Hematopoietic multipotent progenitor cell treated with erythropoietin and hydrocortisone succinate and interleukin-3 and kit ligand, for 15 days (in vitro differentiated cells): ENCODE measurements around the gene MXRA8.
"Not testable (repeated sequence)": the region's sequence is repeated elsewhere in the genome, so short reads cannot be mapped to it uniquely, and the experiment has no call there.

Source experiments
- DNase-seq: peaks from one replicate; pipeline ENCODE4 v3.0.0-alpha.2; 2015; ENCODE audit warnings: low spot score

MXRA8 gene

GRCh38 chr1:1320666-1321448 lies 37.5 kb downstream of the MXRA8 start:
- no peak for DNase-seq

DNA sequence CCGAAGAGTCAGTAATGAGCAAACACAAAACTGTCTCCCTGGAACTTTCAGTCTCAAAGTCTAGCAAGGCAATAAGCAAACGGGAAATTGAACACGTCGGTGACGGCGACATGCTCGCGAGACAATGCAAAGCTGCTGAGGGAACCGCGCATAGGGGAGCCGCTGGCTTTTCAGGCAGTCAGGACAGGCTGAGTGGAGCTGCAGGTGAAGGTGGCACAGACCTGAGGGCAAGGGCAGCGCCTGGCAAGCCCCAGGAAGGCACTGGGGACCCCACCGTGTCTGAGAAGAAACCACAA lies 38.8 kb downstream of the MXRA8 start:
- DNase-seq: no peak

- DNase-seq: no peak
Observed at GRCh38 chr1:1318777-1319645, 39.3 kb downstream of the MXRA8 start.

DNA sequence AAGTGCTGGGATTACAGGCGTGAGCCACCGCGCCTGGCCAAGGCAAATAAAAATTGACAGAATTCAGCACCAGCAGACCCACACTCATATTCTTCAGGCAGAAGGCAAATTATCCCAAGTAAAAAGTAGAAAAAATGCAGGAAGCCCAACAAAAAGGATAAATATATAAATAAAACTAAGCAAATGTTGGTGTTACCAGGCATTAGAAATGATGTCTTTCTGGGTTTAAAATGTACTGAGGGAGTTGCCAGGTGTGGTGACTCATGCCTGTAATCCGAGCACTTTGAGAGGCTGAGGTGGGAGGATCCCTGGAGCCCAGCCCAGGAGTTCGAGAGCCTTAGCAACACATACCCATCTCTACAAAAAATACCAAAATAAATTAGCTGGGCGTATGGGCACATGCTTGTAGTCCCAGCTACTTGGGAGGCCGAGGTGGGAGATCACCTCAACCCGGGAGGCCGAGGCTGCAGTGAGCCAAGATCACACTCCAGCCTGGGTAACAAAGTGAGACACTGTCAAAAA lies 40.2 kb downstream of the MXRA8 start:
- DNase-seq: peak; percentile 70

- no peak for DNase-seq
Observed at GRCh38 chr1:1317420-1317819, 40.9 kb downstream of the MXRA8 start.

GRCh38 chr1:1316199-1316598 lies 42.2 kb downstream of the MXRA8 start:
- not testable (repeated sequence) for DNase-seq

GRCh38 chr1:1315435-1315954 lies 42.9 kb downstream of the MXRA8 start:
- no peak for DNase-seq

DNA sequence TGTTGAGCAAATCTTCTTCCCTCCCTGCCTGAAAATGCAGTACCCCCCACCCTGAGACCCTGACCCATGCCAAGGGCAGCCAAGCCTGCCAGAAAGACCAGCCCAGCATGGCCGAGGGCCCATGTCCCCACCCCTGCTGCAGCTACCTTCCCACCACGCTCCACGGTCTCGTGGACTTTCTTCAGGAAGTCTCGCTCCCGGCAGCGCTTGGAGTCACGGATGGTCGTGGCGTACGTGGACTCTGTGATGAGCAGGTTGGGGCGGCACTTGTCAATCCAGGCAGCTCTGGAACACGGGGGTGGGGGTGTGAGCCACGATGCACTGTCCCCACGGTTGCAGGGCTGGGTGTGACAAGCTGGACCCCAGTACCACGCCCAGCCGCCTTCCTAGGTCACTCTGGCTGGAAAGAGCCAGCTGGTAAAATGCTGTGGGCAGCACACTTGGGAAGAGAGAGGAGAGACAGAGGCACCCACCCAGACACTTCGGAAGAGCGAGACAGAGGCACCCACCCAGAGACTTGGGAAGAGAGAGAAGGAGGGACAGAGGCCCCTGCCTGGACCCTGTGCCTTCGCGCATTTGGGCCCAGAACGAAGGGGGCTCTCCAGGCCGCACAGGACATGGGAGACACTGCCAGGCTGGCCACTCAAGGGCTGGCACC lies 43.5 kb downstream of the MXRA8 start:
- no peak for DNase-seq

- no peak for DNase-seq
Observed at GRCh38 chr1:1314237-1314586, 44.1 kb downstream of the MXRA8 start.

DNA sequence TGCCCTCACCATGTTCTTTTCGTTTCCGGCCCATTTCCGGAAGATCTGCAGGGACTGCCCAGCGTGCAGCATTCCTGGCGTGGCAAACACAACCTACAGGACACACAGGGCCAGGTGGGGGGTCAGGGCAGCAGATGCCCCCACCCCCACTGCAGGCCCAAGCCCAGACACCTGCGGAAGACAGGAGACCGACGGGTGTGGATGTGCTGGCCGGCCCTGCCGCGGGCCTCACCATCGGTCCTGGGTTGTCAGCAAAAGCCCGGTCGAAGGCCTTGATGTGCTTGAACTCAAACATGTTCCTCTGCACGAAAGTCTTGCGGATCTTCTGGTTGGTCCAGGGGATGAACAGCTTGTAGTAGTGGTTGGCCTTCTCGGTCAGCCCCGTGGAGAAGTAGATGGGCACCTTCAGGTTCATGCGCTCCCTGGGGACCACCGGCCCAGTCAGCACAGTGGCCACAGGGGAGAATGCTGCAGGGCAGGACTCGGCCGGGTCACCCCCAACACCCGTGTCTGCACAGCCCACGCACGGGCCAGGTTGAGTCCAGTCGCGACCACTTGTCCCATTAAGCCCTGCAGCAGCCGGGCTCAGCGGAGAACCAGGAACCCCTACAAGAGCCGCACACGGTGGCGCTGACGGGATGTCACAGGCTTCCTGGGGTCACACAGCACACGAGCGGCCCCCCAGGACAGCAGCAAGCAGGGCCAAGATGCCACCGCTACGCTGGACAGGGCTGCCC lies 44.7 kb downstream of the MXRA8 start:
- no peak for DNase-seq

- DNase-seq: no peak
Observed at GRCh38 chr1:1312450-1313314, 45.7 kb downstream of the MXRA8 start.

DNA sequence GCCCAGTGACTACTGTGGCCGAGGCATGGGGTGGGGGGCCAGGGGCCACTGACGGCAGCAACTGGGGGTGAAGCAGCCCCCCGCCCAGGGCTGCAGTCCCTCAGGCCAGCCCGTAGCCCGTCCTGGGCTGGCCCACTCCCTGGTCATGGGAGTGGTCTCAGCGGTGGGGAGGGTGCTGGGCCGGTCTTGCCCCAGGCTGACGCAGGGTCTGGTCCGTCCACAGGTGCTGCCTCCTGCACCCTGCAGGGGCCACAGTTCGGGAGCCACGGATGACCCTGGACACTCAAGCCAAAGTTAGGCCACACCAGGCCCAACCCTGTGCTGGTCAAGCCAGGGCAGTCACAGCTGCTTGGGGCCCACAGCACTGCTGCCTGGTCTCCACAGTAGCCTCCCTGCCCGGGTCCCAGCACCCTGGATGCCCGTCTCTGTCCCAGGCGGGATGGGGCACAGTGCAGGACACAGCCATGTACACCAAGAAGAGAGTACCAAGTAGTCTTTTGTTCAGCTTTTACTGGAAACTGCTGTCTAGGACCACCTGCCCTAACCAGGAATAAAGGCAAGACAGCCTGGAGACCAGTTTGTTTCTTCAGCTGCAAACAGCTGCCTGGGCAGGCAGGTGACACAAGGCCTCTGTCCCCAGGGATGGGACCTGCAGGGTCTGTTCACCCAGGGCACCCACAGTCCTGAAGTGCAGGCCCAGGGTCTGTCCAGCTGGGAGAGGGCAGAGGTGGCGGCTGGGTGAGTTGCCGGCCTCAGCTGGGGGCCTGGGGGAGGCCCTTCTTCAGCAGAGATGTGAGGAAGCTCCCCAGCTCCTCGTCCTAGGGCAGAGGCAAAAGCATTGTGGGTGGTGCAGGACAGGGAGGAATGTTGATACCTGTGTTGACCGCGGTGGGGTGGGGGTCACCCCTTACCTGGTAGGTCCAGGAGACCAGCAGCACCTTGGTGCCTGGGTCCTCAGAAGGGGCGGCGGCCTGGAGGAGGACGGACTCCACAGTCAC lies 46.9 kb downstream of the MXRA8 start:
- DNase-seq: no peak

DNA sequence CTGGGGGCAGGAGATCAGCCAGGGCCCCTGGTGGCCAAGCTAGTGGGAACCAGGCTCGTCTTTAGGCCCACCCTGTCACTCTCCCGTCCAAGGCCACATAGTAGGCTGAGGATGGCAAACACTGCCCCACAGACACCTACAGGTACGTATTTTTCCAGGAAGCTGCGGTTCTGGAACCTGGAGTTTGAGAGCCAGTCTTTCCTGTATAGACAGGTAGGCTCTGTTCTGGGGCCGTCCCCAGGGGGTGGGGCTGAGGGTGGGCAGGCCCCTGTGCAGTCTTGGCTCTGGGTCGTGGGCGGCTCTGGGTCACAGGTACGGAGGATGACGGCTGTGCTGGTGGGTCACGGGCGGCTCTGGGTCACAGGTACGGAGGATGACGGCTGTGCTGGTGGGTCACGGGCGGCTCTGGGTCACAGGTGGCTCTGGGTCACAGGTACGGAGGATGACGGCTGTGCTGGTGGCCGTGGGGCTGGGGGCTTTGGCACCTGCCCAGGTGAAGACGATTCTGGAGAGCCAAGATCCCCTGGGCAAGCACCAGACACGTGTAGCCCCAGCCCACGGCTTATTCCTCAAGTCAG lies 47.8 kb downstream of the MXRA8 start:
- no peak for DNase-seq

DNA sequence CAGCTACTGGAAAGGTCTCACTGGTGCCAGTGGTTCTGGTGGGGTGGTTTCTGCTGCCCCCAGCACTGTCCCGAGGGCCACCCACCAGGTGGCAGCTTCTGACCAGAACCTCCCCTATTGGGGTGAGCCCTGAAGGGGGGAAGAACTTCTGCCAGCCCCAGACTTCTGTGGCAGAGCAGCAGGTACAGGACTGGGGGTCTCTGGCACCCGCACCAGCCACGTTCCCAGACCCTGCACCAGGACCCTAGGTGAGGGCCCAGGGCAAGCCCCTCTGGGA lies 48.3 kb downstream of the MXRA8 start:
- DNase-seq: no peak

GRCh38 chr1:1309251-1310108 lies 48.9 kb downstream of the MXRA8 start:
- no peak for DNase-seq

DNA sequence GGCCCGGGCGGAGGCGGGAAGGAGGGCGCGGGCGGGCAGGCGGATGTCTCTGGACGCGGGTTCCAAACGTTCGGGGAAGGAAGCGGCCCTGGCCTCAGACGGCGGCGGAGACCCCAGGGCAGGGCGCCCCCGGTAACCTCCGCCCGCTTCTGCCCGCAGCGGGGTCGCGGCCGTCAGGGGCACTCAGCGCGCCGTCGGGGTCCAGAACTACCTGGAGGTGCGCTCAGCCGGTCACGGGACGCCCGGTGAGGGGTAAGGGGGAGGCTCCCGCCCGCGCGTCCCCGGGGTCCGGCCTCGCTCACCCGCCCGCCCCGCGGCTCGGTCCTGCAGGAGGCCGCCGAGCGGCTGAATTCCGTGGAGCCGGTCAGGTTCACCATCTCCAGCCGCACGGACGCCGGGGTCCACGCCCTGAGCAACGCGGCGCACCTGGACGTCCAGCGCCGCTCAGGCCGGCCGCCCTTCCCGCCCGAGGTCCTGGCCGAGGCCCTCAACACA lies 49.6 kb downstream of the MXRA8 start:
- no peak for DNase-seq

DNA sequence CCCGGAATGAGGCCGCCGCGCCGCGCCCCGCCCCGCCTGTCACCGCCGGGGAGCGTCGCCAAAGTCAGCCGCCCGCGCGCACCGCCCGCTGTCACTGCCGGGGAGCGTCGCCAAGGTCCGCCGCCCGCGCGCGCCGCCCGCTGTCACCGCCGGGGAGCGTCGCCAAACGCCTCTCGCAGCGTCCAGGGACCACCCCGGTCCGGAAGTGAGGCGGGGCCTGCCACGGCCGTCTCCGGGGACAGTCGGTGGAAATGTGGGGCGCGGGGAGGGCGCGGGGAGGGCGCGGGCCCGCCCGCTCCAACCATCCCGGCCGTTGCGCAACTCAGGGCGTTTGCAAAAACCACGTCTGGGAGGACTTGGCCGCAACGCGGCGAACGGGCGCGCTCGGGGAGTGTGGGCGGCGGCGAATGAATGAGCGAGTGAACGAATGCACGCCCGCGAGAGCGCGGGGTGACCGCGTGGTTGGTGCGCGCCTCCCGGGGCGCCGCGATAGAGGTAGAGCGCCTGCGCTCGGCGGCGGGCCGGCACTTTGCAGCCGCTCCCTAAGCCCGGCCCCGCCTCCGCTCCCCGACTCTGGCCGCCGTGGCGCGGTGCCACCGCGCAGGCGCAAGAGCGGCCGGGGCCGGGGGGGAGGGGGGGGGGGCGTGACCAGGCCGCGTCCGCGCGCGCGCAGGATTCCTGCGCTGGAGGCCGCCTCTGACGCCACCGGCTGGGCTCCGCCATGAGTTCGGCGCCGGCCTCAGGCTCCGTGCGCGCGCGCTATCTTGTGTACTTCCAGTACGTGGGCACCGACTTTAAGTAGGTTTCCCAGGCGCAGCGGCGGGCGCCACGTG lies 50.2 kb downstream of the MXRA8 start, which contains the start of the genes ACAP3 and PUSL1:
TSS of gene ACAP3 (minus strand) at position 8 of the 833 bp plus-strand sequence. CDS start 115 bp downstream, outside the sequence.
TSS of gene PUSL1 (plus strand) at position 675 of the 833 bp plus-strand sequence. CDS start at position 722, 47 bp downstream.
- peak; percentile 93 for DNase-seq
